ENCODE data around the gene CRTAC1.

DNA sequence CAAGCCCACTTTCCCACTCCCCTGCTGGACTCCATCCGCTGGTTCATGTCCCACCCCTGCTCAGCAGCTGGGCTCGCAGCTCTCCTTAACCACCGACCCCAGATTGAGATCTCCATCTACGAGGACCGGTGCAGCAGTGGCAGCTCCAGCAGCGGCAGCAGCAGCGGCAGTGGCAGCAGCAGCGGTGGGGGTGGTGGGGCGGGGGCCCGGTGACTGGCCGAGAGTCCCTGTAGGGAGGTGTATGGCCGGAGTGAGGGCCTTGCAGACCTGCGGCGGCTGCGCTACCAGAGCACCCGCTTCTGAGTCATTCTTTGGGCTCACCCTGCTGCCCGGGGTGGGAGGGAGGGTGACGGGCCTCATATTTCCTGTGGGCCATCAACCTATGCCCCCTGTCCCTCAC, 164.9 kb downstream of the CRTAC1 start:
- TF ChIP-seq, protein P1, sequence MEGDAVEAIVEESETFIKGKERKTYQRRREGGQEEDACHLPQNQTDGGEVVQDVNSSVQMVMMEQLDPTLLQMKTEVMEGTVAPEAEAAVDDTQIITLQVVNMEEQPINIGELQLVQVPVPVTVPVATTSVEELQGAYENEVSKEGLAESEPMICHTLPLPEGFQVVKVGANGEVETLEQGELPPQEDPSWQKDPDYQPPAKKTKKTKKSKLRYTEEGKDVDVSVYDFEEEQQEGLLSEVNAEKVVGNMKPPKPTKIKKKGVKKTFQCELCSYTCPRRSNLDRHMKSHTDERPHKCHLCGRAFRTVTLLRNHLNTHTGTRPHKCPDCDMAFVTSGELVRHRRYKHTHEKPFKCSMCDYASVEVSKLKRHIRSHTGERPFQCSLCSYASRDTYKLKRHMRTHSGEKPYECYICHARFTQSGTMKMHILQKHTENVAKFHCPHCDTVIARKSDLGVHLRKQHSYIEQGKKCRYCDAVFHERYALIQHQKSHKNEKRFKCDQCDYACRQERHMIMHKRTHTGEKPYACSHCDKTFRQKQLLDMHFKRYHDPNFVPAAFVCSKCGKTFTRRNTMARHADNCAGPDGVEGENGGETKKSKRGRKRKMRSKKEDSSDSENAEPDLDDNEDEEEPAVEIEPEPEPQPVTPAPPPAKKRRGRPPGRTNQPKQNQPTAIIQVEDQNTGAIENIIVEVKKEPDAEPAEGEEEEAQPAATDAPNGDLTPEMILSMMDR (IDR thresholded peaks at IDR 0.05; ENCODE audit: insufficient read depth, low read length) = no peak
- TF ChIP-seq GABPA (IDR thresholded peaks at IDR 0.05; ENCODE audit: low read depth) = no peak
- TF ChIP-seq REST (IDR thresholded peaks at IDR 0.05; ENCODE audit: insufficient replicate concordance, low read depth) = no peak

All from HL-60 (cell line).